Measurements from ENCODE around the gene PDE6A.

PDE6A gene

GRCh38 chr5:149940077-149940574 lies 4.5 kb downstream of the PDE6A start:
- Histone ChIP-seq H3K9me2 (replicated peaks; ENCODE audit: control insufficient read depth, low read length) (no peaks in the 10 kb centered on the region), H4K20me1 (ENCODE audit: control insufficient read depth, insufficient read depth, low read depth, low read length) (no peaks in the 10 kb centered on the region), H3K4me1 (ENCODE audit: control insufficient read depth, low read length) (no peaks in the 10 kb centered on the region), H3K4me3 (ENCODE audit: low read length) (no peak overlapping the region), H3K27me3 (ENCODE audit: control insufficient read depth, low read length) (peaks cover 31% of the 10 kb centered on the region), H3K4me2 (ENCODE audit: low read length) (no peak overlapping the region), H3F3A (ENCODE audit: control insufficient read depth, insufficient read depth) (no peaks in the 10 kb centered on the region), H3K36me3 (ENCODE audit: control insufficient read depth, low read length) (no peaks in the 10 kb centered on the region), H3K79me2 (ENCODE audit: control insufficient read depth, low read length) (no peaks in the 10 kb centered on the region), H3K27ac (ENCODE audit: low read depth, low read length) (no peak overlapping the region), H3K9me3 (ENCODE audit: control insufficient read depth, insufficient read depth, low read length) (no peaks in the 10 kb centered on the region)
- no peak for TF ChIP-seq EZH2phosphoT487 (IDR thresholded peaks at IDR 0.05; ENCODE audit: borderline replicate concordance, low read length)
- TF ChIP-seq CTCF (IDR thresholded peaks at IDR 0.05; ENCODE audit: low read depth, low read length, poor library complexity, severe bottlenecking), result no peak

- Histone ChIP-seq H3K27me3 (ENCODE audit: control insufficient read depth, low read length) (peaks cover 29% of the 10 kb centered on the region), H3K9me2 (replicated peaks; ENCODE audit: control insufficient read depth, low read length) (no peaks in the 10 kb centered on the region), H3K27ac (ENCODE audit: low read depth, low read length) (no peak overlapping the region), H3K9me3 (ENCODE audit: control insufficient read depth, insufficient read depth, low read length) (no peaks in the 10 kb centered on the region), H4K20me1 (ENCODE audit: control insufficient read depth, insufficient read depth, low read depth, low read length) (no peaks in the 10 kb centered on the region), H3K36me3 (ENCODE audit: control insufficient read depth, low read length) (no peaks in the 10 kb centered on the region), H3K4me3 (ENCODE audit: low read length) (no peak overlapping the region), H3K4me1 (ENCODE audit: control insufficient read depth, low read length) (no peaks in the 10 kb centered on the region), H3K79me2 (ENCODE audit: control insufficient read depth, low read length) (no peaks in the 10 kb centered on the region), H3F3A (ENCODE audit: control insufficient read depth, insufficient read depth) (no peaks in the 10 kb centered on the region), H3K4me2 (ENCODE audit: low read length) (no peak overlapping the region)
- TF ChIP-seq EZH2phosphoT487 (IDR thresholded peaks at IDR 0.05; ENCODE audit: borderline replicate concordance, low read length) (no peak), CTCF (IDR thresholded peaks at IDR 0.05; ENCODE audit: low read depth, low read length, poor library complexity, severe bottlenecking) (no peak)
Measured at GRCh38 chr5:149939546-149939945, 5.0 kb downstream of the PDE6A start.

- H3F3A ChIP-seq (ENCODE audit: control insufficient read depth, insufficient read depth), result no peaks in the 10 kb centered on the region
- no peaks in the 10 kb centered on the region for H3K9me3 ChIP-seq (ENCODE audit: control insufficient read depth, insufficient read depth, low read length)
- no peaks in the 10 kb centered on the region for H3K4me1 ChIP-seq (ENCODE audit: control insufficient read depth, low read length)
- no peak overlapping the region for H3K4me3 ChIP-seq (ENCODE audit: low read length)
- no peaks in the 10 kb centered on the region for H4K20me1 ChIP-seq (ENCODE audit: control insufficient read depth, insufficient read depth, low read depth, low read length)
- no peak overlapping the region for H3K4me2 ChIP-seq (ENCODE audit: low read length)
- H3K27ac ChIP-seq (ENCODE audit: low read depth, low read length), result no peak overlapping the region
- no peaks in the 10 kb centered on the region for H3K79me2 ChIP-seq (ENCODE audit: control insufficient read depth, low read length)
- peaks cover 32% of the 10 kb centered on the region for H3K27me3 ChIP-seq (ENCODE audit: control insufficient read depth, low read length)
- no peaks in the 10 kb centered on the region for H3K36me3 ChIP-seq (ENCODE audit: control insufficient read depth, low read length)
- H3K9me2 ChIP-seq (replicated peaks; ENCODE audit: control insufficient read depth, low read length), result no peaks in the 10 kb centered on the region
- TF ChIP-seq EZH2phosphoT487 (IDR thresholded peaks at IDR 0.05; ENCODE audit: borderline replicate concordance, low read length) (no peak), CTCF (IDR thresholded peaks at IDR 0.05; ENCODE audit: low read depth, low read length, poor library complexity, severe bottlenecking) (no peak)
Measured at GRCh38 chr5:149938791-149939358, 5.7 kb downstream of the PDE6A start.

Measured in DOHH2 (cell line).